ENCODE measurements around the gene GFY. TPM values are rescaled to one million over a fixed set of nuclear protein-coding genes. Genes with fewer than 3 reads are reported as not detected.
"Not testable (repeated sequence)": the region's sequence is repeated elsewhere in the genome, so short reads cannot be mapped to it uniquely, and the experiment has no call there.

Gene GFY
- total RNA-seq, 1 experiment from 2014 or later, result not detected

DNA sequence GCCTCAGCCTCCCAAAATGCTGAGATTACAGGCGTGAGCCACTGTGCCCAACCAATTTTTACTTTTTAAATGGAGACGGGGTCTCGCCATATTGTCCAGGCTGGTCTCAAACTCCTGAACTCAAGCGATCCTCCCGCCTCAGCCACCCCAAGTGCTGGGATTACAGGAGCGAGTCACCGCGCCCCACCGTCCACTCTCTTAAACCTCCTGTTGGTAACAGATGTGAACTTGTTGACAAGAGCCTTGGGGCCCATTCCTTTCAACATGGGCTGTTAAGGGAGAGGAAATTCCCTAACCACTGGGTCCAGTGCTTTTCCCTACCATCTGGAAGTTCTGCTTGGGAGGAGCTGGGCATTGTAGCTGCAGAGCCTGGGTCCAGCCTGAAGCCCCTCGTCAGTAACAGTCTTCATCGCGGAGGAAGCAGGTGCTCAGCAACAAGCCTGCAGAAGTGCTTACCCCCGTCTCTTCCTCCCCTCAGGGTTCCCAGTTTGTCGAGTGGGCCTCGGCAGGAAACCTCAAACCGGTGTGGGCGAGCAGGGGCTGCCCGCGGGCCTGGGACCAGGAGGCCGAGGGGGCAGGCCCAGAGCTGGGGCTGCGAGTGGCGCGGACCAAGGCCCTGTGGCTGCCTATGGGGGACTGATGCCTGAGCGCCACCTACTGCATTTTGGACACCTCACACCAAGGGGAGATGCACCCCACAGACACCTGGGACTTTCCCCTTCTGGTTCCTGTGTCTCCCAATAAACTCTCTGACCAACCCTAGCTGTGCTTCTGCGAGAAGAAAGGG, 44.8 kb downstream of the GFY start:
- intact Hi-C loops (cut with micrococcal nuclease), result no loop called here
- POLR2A ChIA-PET, result interaction anchor here (1.5 kb wide), 1 partner anchor 16 kb away, joined by 5 read pairs; no protein-coding TSS in a partner anchor
- H3K27ac Mint-ChIP-seq (ENCODE audit: low read depth, unreplicated experiment), result no peak overlapping the region
- no peak for DNase-seq (ENCODE audit: unreplicated experiment)
- H3K9me3 Mint-ChIP-seq (ENCODE audit: unreplicated experiment), result no peaks in the 10 kb centered on the region
- no peak overlapping the region for H3K4me3 Mint-ChIP-seq (ENCODE audit: unreplicated experiment)
- CTCF ChIA-PET, result interaction anchor here (0.7 to 1.0 kb wide), 3 partner anchors 25 to 100 kb away, joined by 3 to 4 read pairs (median 3); no protein-coding TSS in a partner anchor
- TF ChIP-seq, protein P1, sequence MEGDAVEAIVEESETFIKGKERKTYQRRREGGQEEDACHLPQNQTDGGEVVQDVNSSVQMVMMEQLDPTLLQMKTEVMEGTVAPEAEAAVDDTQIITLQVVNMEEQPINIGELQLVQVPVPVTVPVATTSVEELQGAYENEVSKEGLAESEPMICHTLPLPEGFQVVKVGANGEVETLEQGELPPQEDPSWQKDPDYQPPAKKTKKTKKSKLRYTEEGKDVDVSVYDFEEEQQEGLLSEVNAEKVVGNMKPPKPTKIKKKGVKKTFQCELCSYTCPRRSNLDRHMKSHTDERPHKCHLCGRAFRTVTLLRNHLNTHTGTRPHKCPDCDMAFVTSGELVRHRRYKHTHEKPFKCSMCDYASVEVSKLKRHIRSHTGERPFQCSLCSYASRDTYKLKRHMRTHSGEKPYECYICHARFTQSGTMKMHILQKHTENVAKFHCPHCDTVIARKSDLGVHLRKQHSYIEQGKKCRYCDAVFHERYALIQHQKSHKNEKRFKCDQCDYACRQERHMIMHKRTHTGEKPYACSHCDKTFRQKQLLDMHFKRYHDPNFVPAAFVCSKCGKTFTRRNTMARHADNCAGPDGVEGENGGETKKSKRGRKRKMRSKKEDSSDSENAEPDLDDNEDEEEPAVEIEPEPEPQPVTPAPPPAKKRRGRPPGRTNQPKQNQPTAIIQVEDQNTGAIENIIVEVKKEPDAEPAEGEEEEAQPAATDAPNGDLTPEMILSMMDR (IDR thresholded peaks at IDR 0.05; ENCODE audit: unreplicated experiment), result peak; percentile 7
- peaks cover 8% of the 10 kb centered on the region for H3K4me1 Mint-ChIP-seq (ENCODE audit: insufficient read depth, unreplicated experiment)
- H3K36me3 Mint-ChIP-seq (ENCODE audit: insufficient read depth, unreplicated experiment), result peaks cover 5% of the 10 kb centered on the region
- no TSS peak for BruUV-seq (replicated peaks)
- peaks cover 4% of the 10 kb centered on the region for H3K27me3 Mint-ChIP-seq (ENCODE audit: insufficient read depth, unreplicated experiment)

DNA sequence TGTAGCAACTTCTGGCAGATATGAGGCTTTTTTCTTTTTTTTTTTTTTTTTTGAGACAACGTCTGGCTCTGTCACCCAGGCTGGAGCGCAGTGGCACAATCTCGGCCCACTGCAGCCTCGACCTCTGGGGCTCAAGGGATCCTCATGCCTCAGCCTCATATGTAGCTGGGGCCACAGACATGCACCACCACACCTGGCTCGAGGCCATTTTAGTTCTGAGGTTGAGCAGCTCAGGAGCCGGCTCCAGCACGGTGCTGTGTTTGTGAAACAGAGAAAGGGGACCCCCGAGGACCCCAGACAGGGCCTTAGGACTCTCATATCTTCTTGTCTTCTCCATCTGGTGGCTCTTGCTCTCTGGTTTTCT, 45.4 kb downstream of the GFY start:
- peaks cover 10% of the 10 kb centered on the region for H3K27me3 Mint-ChIP-seq (ENCODE audit: insufficient read depth, unreplicated experiment)
- H3K36me3 Mint-ChIP-seq (ENCODE audit: insufficient read depth, unreplicated experiment), result peaks cover 5% of the 10 kb centered on the region
- ChIA-PET POLR2A (interaction anchor here (1.5 kb wide), 1 partner anchor 17 kb away, joined by 5 read pairs; no protein-coding TSS in a partner anchor), CTCF (interaction anchor here (0.7 to 1.0 kb wide), 4 partner anchors 25 to 457 kb away, joined by 3 to 4 read pairs (median 4); no protein-coding TSS in a partner anchor)
- TF ChIP-seq, protein P1 (IDR thresholded peaks at IDR 0.05; ENCODE audit: unreplicated experiment), result no peak
- peaks cover 8% of the 10 kb centered on the region for H3K4me1 Mint-ChIP-seq (ENCODE audit: insufficient read depth, unreplicated experiment)
- TSS peak; percentile 39 for BruUV-seq (replicated peaks)
- H3K27ac Mint-ChIP-seq (ENCODE audit: low read depth, unreplicated experiment), result no peak overlapping the region
- DNase-seq (ENCODE audit: unreplicated experiment), result no peak
- intact Hi-C loops (cut with micrococcal nuclease), result no loop called here
- H3K4me3 Mint-ChIP-seq (ENCODE audit: unreplicated experiment), result no peak overlapping the region
- no peaks in the 10 kb centered on the region for H3K9me3 Mint-ChIP-seq (ENCODE audit: unreplicated experiment)

DNA sequence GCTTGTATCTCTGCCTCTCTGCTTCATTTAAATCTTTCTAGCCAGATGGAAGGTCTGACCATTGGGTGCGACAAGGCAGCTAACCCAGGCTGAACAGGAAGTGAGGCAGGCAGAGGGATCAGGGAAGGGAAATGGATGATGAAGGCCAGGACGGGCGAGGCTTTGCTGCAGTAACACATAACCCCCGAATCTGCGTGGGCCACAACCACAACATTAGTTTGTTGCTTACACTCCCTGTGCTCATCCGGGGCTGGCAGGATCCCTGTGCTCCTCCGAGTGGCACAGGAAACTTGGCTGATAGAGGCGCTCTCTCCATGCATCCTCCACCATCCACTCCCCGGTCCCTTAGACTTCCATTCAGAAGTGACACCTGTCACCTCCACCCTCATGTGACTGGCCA, 47.7 kb downstream of the GFY start:
- H3K27ac Mint-ChIP-seq (ENCODE audit: low read depth, unreplicated experiment), result no peak overlapping the region
- H3K27me3 Mint-ChIP-seq (ENCODE audit: insufficient read depth, unreplicated experiment), result peaks cover 13% of the 10 kb centered on the region
- TF ChIP-seq, protein P1 (IDR thresholded peaks at IDR 0.05; ENCODE audit: unreplicated experiment), result no peak
- intact Hi-C loops (cut with micrococcal nuclease), result no loop called here
- POLR2A ChIA-PET, result interaction anchor here (0.7 to 1.6 kb wide), 3 partner anchors 16 to 24 kb away, joined by 3 to 4 read pairs (median 3); partner anchors contain the start of genes PIH1D1 and RPS11
- no TSS peak for BruUV-seq (replicated peaks)
- peaks cover 8% of the 10 kb centered on the region for H3K4me1 Mint-ChIP-seq (ENCODE audit: insufficient read depth, unreplicated experiment)
- peak overlapping the region; percentile 77 for H3K4me3 Mint-ChIP-seq (ENCODE audit: unreplicated experiment)
- CTCF ChIA-PET, result interaction anchor here (0.6 to 2.2 kb wide), 14 partner anchors 8 to 219 kb away, joined by 3 to 22 read pairs (median 5); no protein-coding TSS in a partner anchor
- no peaks in the 10 kb centered on the region for H3K9me3 Mint-ChIP-seq (ENCODE audit: unreplicated experiment)
- DNase-seq (ENCODE audit: unreplicated experiment), result no peak
- peaks cover 5% of the 10 kb centered on the region for H3K36me3 Mint-ChIP-seq (ENCODE audit: insufficient read depth, unreplicated experiment)

DNA sequence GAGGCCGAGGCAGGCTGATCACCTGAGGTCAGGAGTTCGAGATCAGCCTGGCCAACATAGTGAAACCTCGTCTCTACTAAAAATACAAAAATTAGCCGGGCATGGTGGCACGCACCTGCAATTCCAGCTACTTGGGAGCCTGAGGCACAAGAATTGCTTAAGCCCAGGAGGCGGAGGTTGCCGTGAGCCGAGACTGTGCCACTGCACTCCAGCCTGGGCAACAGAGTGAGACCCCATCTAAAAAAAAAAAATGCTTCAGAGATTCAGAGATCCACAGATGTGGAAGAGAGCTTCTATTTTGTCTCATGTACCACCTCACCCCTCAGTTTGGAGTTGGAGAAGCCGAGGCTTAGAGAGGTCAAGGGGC, 48.3 kb downstream of the GFY start:
- H3K36me3 Mint-ChIP-seq (ENCODE audit: insufficient read depth, unreplicated experiment); DNase-seq (ENCODE audit: unreplicated experiment); H3K27ac Mint-ChIP-seq (ENCODE audit: low read depth, unreplicated experiment); H3K4me1 Mint-ChIP-seq (ENCODE audit: insufficient read depth, unreplicated experiment); BruUV-seq (replicated peaks); H3K9me3 Mint-ChIP-seq (ENCODE audit: unreplicated experiment); intact Hi-C loops (cut with micrococcal nuclease): not testable (repeated sequence)
- Mint-ChIP-seq H3K4me3 (ENCODE audit: unreplicated experiment) (peak overlapping the region; percentile 77), H3K27me3 (ENCODE audit: insufficient read depth, unreplicated experiment) (peaks cover 13% of the 10 kb centered on the region)
- ChIA-PET POLR2A (interaction anchor here (0.7 to 1.6 kb wide), 3 partner anchors 22 to 457 kb away, joined by 3 to 4 read pairs (median 3); partner anchors contain the start of genes PIH1D1 and RPS11), CTCF (interaction anchor here (0.6 to 2.2 kb wide), 22 partner anchors 8 to 378 kb away, joined by 3 to 22 read pairs (median 4); no protein-coding TSS in a partner anchor)
